Endometrial microvascular endothelial cells (primary cell): Measurements from ENCODE around the gene IER5. TPM values are rescaled to one million over a fixed set of nuclear protein-coding genes. Genes with fewer than 3 reads are reported as not detected.
"Not testable (repeated sequence)": the region's sequence is repeated elsewhere in the genome, so short reads cannot be mapped to it uniquely, and the experiment has no call there.

ENCODE experiments used
- in situ Hi-C: cut with HindIII; loops from 2 replicates; pipeline ENCODE4 v1.10.0; 2017; ENCODE audit warnings: low sequenced_read_pairs, low pct_unique_long_range_greater_than_20kb; ENCODE audit errors: inconsistent ontology term
- total RNA-seq: library from RNA; depleted of rRNA; stranded (reverse); fragments of >200 nt; gene quantifications from one replicate; pipeline ENCODE4 v1.2.3, GENCODE V29; 2015; ENCODE audit errors: inconsistent ontology term

The IER5 gene
- total RNA-seq, 1 donor from 2014 or later, result 19.7 TPM

DNA sequence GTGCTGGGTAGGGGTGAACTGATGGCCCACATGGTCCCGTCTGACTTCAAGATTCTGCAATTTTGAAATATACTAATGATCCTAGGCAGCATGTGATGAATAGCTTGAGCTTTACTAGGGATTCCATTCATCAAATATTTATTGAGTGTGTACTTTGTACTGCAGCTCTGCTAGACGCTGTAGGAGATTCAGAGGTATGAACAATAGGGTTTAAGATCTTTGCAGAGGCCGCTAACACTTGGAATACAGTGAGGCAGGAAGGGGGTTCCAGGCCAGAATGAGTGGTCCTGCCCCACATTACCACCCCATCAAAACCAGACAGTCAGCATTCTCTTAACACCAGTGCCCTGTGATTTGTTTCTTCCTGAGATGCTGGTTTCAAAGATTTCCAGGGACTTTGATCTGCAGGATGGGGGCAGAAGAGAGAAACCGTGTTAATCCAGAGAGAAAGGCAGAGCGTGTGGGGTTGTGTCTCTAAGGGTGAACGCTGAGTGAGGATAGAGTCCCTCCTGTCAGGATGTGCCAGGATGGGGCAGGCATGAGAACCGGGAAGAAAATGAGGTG lies 19.9 kb downstream of the IER5 start:
- in situ Hi-C loops, result no loop called here

DNA sequence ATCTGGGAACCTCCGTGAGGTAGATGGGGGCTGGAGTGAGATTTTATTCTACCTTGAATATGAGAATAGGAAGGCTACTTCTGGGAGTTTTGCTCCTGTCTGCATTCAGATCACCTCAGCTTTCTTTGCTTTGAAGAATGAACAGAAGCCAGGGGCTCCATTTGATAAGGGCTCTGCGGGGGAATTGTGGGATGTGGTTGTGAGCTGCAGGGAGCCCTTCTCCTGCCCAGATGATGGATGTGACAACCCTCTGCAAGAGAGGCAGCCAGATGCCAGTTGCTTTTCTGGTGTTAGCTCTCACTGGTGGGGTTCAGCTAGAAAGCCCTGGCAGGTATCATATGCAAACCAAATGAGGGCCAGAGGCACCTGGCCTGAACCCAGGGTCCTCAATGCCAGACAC lies 21.5 kb downstream of the IER5 start:
- in situ Hi-C loops, result no loop called here

- in situ Hi-C loops, result no loop called here
Measured at GRCh38 chr1:181111559-181111958, 23.1 kb downstream of the IER5 start.

DNA sequence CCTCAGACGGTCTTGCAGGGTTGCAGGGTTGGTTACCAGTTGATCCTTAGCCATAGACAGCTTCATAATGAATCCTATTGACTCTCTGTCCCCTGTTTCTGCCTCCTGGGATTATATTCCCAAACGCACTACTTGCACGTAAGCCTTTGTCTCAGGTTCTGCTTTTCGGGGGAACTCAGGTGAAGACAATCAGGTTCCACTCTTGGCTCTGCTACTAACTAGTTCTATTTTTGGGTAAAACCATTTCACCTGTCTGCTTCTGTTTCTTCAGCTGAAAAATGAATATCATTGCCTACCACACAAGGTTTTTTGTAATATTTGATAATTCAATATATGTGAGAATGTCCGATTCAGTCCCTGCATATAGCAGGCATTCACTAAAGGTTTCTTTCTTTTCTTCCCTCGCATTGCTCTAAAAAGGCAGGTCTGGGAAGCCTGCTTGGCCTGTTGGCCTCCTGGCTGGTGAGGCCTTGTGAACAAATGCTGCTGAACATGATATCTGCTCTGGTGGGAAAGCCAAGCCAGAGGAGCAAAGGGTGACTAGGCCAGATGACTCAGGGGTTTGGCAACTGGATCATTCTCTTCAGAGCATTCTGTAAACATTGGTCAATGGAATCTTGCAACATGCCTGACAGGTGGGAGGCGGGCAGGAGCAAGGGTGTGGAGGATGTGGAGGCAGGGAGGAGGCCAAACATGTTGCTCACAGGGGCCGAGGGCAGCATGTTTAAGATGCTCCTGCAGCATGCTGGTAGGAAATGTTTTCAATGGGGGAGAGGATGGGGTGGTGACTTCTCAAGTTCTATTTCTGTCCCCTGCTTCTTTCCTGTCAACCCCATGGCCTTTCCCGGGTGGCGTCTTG lies 23.8 kb downstream of the IER5 start:
- in situ Hi-C loops, result no loop called here

DNA sequence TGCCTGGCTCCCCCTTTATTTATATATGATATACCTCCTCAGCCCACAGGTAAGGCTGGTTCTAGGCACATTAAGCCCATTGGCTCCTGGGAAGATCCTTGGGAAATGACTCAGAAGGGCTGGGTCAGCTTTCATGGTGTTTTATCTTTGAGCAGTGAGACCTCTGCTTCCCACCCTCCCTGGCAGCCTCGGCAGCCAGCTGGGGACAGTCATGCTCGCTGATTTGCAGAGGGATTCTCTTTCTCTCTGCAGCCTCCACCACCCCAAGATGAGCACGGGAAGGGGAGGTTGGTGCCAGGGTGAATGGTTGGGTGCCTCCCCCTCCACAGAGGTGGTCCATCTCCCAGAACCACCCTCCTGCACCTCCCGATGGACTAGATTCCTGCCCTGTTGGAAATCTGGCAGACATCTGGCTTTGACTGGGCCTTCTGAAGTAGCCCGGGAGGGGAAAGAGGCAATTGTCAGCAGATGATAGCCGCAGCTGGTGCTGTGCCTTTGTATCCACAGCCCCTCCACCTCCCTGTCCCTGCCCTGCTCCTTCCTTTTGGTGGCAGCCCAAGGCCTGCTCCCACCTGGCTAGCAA lies 24.6 kb downstream of the IER5 start:
- in situ Hi-C loops, result no loop called here

DNA sequence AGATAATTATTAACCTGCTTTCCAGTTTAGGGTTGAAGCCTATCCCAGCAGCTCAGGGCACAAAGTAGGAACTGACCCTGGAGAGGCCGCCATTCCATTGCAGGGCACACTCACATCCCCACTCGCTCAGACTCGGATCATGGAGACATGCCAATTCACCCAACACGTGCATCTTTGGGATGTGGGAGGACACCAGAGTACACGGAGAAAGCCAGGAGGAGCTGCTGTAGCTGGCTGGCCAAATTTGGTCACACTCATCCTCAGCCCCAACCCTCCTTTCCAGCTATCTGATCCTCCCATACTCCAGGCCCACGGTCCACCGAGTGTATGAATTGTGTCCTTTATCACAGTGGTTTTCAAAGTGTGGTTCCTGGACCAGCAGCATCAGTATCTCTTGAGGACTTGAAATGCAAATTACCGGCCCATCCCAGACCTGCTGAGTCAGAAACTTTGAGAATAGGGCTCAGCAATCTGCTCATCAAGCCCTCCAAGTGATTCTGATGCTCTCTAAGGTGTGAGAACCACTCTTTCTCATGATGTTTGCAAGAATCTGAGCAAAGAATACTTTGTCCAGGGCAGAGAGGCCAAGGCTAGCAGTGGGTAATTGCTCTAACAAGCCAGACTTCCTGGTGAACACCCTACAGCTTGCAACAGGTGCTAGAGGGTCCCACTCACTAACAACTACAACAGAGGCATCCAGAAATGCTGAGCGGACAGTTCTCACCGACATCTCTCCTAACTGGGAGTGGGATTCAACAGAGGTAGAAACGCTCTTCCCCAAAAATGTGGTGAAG lies 26.3 kb downstream of the IER5 start:
- in situ Hi-C loops, result no loop called here

DNA sequence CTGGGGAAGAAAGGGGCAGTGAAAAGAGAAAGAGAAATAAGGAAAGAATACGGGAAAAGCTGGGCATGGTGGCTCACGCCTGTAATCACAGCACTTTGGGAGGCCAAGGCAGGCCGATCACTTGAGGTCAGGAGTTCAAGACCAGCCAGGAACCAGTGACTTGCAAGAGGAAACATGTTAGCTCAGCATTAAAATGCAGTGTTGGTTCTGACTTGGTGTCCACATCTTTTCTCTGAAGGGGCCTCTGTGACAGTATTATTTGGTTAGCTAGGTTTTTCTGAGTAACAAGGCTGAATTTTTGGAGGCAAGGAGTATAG lies 26.8 kb downstream of the IER5 start:
- in situ Hi-C loops, result no loop called here

- in situ Hi-C loops, result not testable (repeated sequence)
Measured at GRCh38 chr1:181115971-181116370, 27.5 kb downstream of the IER5 start.

- in situ Hi-C loops, result no loop called here
Measured at GRCh38 chr1:181116819-181117390, 28.4 kb downstream of the IER5 start.

- in situ Hi-C loops, result no loop called here
Measured at GRCh38 chr1:181117648-181118449, 29.3 kb downstream of the IER5 start.

- in situ Hi-C loops, result no loop called here
Measured at GRCh38 chr1:181119093-181119989, 30.8 kb downstream of the IER5 start.

DNA sequence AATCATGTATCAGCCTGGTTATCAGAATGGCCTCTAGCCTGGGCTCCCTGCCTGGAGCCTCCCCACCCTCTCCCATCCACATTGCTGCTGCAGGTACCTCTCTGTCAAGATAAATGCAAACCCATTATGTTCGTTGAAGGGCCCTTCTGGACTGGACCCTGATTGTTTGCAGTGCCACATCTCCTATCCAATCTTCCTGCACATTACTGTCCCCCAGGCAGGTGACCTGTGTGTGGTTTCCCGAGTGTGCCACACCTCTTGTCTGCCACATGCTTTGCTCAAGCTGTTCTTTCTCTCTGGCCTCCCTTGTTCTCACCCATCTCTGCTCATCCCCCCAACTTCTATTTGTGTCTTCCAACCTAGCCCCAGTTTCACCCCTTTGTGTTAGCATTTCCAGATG lies 32.4 kb downstream of the IER5 start:
- in situ Hi-C loops, result no loop called here

- in situ Hi-C loops, result no loop called here
Measured at GRCh38 chr1:181121498-181121897, 33.0 kb downstream of the IER5 start.

DNA sequence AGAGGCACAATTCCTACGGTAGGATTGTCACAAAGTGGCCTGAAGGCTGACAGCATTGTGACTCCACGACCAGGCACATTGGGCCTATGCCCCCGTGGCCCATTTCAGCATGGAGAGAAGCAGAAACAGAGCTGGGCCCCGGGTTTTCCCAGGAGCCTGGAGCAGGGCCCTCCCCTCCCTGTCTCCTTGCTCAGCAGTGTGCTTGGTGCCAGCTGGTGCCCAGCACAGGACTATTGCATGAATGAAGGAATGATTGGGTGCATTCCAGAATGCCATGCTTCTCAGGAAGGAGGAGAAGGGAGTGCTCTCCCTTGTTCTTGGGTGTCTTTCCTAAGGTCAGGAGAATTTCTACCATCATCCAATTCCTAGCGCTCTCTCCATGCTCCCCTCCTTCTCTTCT lies 33.7 kb downstream of the IER5 start:
- in situ Hi-C loops, result no loop called here

GRCh38 chr1:181123173-181123572 lies 34.7 kb downstream of the IER5 start:
- in situ Hi-C loops, result no loop called here

- in situ Hi-C loops, result no loop called here
Measured at GRCh38 chr1:181124291-181124751, 35.8 kb downstream of the IER5 start.

DNA sequence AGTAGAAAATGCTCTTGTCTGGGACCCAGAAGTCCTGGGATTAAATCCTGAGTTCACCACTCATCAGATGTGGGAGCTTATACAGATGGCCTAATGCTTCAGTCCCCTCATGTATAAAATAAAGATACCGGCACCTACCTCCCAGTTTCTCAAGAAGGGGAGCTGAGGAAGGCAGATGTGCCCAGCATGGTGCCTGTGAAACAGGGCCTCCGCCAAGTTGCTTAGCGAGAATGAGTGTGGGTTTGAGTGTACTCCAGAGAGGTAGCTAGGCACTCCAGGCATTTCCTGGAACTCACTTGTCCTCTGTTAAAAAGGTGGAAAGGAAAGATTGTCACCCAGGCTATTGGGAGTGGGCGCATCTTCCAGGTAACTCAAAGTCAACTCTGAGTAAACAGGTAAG lies 37.8 kb downstream of the IER5 start:
- in situ Hi-C loops, result no loop called here
